Caco-2 (cell line): ENCODE measurements around the gene MRGPRE. TPM values are rescaled to one million over a fixed set of nuclear protein-coding genes. Genes with fewer than 3 reads are reported as not detected.

Source experiments
- BruUV-seq: library from RNA; stranded (reverse); fragments of 400-500 nt; replicated peaks from 2 replicates; lab custom pipeline; 2021; lab: Mats Ljungman, UMichigan
- CTCF ChIA-PET: fragments of 300-600 bp; sonication (Branson Sonifier 250); formaldehyde crosslinking; loops from one replicate; lab custom pipeline; 2022; ENCODE audit warnings: antibody characterized with exemption; lab: Charles Lee
- POLR2A ChIA-PET: fragments of 300-600 bp; sonication (Branson Sonifier 250); formaldehyde crosslinking; loops from one replicate; lab custom pipeline; 2022; ENCODE audit warnings: antibody characterized with exemption; lab: Charles Lee
- DNase-seq, 2 experiments: peaks; one replicate each; pipeline versions ENCODE4 v3.0.0 to v3.0.0-alpha.2; 2020 to 2022
- H3K27me3 ChIP-seq: replicated peaks from 2 replicates; pipeline ENCODE4 v1.6.0; 2011; ENCODE audit warnings: low read length; ENCODE audit not compliant: control insufficient read depth, insufficient read depth
- H3K36me3 ChIP-seq: 2 replicates; pipeline ENCODE4 v1.5.1; 2011; ENCODE audit warnings: low read length; ENCODE audit not compliant: control insufficient read depth, insufficient read depth
- H3K4me1 ChIP-seq: fragments of 250-450 bp; sonication (Bioruptor Pico); 2 replicates; pipeline ENCODE4 v1.5.1; 2020; ENCODE audit warnings: mild to moderate bottlenecking
- H3K4me3 ChIP-seq: 2 replicates; pipeline ENCODE4 v1.5.1; 2011; ENCODE audit warnings: low read depth, mild to moderate bottlenecking, control low read depth, low read length
- H3K9me3 ChIP-seq: fragments of 250-450 bp; sonication (Bioruptor Pico); 2 replicates; pipeline ENCODE4 v1.5.1; 2020; ENCODE audit warnings: mild to moderate bottlenecking, moderate library complexity
- H3K27ac Mint-ChIP-seq: one replicate; pipeline ENCODE4 v1.8.0; 2022; ENCODE audit warnings: mixed read lengths; ENCODE audit not compliant: unreplicated experiment
- H3K27me3 Mint-ChIP-seq: one replicate; pipeline ENCODE4 v1.8.0; 2022; ENCODE audit warnings: mixed read lengths; ENCODE audit not compliant: insufficient read depth, unreplicated experiment
- H3K36me3 Mint-ChIP-seq: one replicate; pipeline ENCODE4 v1.8.0; 2022; ENCODE audit warnings: mild to moderate bottlenecking, mixed read lengths; ENCODE audit not compliant: insufficient read depth, unreplicated experiment
- H3K4me1 Mint-ChIP-seq: one replicate; pipeline ENCODE4 v1.8.0; 2022; ENCODE audit warnings: low read depth, mixed read lengths; ENCODE audit not compliant: unreplicated experiment
- H3K4me3 Mint-ChIP-seq: one replicate; pipeline ENCODE4 v1.8.0; 2022; ENCODE audit warnings: mild to moderate bottlenecking, moderate library complexity, mixed read lengths; ENCODE audit not compliant: unreplicated experiment
- H3K9me3 Mint-ChIP-seq: one replicate; pipeline ENCODE4 v1.8.0; 2022; ENCODE audit warnings: mixed read lengths; ENCODE audit not compliant: unreplicated experiment
- intact Hi-C: fragments of 100-400 bp; cut with micrococcal nuclease; formaldehyde crosslinking; loops from one replicate; pipeline ENCODE4 v1.10.0; 2022; ENCODE audit not compliant: unreplicated experiment
- total RNA-seq: library from RNA; stranded (reverse); gene quantifications from 2 replicates; pipeline ENCODE4 v1.2.3, GENCODE V29; 2022
- TF ChIP-seq, protein P1 (sequence below), 2 experiments: fragments of 200-600 bp in 1 of 2; IDR thresholded peaks; 1 replicate in 1 of 2; 2 replicates in 1 of 2; pipeline versions ENCODE4 v1.5.1 to v1.8.0; 2011 to 2022; ENCODE audit warnings: antibody characterized with exemption in 1 of 2, control low read depth in 1 of 2, inconsistent platforms in 1 of 2, low read depth in 1 of 2, low read length in 1 of 2, mild to moderate bottlenecking in 1 of 2, moderate library complexity in 1 of 2; ENCODE audit not compliant: insufficient read depth in 1 of 2, severe bottlenecking in 1 of 2, unreplicated experiment in 1 of 2

Gene MRGPRE
- total RNA-seq, 1 experiment from 2014 or later = not detected

DNA sequence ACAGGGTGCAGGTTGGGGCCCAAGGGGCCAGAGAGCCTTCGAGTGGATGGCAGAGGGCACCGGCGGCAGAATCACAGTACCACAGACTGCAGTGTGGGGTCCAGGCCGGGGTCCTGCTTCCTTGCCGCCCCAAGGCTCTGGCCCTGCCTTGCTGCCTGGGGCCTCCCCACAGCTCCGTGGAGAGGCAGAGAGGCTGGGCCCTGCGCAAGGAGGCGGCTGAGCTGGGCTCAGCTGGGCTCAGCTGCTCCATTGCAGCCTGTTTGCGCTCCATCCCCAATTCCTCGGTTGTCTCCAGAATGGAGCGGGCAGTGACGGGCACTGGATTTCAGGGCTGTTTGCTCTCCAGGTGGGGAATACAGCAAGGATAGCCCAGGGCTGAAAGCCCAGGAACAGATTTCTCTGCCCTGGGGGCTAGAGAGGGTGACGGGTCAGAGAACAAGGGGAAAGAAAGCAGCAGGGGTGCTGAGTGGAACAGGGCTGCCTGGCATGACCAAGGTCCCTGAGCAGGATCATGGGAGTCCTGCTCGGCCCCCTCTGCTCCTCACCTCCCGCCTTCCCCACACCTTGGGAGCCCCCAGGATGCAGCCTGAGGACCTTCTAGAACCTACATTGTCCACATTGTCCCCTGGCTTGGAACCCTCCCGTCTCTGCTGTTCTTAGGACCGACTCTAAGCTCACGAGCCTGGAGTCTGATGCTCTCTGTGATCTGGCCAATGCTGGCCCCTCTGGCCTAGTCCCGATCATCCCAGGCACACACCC lies 32.5 kb downstream of the MRGPRE start:
- H3K27me3 ChIP-seq = peaks cover 2% of the 10 kb centered on the region

DNA sequence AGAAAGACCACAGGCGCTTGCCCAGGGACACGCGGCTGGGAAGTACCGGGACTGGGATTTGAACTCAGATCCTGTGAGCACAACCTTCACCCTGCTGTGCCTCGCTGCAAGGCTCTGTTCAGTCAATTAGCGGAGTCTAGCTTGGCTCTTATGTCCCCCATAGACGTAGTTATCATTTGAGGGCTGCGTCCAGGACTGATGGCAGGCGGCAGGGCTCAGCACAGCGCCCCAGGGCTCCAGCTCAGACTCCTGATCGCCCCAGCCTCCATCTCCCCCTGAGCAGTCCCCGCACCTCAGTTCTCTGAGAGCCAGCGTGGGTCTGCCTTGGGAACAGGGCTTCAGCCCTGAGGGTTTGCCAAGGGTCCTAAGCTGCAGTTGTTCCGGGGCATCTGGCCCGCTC lies 33.4 kb downstream of the MRGPRE start:
- TF ChIP-seq, protein P1, sequence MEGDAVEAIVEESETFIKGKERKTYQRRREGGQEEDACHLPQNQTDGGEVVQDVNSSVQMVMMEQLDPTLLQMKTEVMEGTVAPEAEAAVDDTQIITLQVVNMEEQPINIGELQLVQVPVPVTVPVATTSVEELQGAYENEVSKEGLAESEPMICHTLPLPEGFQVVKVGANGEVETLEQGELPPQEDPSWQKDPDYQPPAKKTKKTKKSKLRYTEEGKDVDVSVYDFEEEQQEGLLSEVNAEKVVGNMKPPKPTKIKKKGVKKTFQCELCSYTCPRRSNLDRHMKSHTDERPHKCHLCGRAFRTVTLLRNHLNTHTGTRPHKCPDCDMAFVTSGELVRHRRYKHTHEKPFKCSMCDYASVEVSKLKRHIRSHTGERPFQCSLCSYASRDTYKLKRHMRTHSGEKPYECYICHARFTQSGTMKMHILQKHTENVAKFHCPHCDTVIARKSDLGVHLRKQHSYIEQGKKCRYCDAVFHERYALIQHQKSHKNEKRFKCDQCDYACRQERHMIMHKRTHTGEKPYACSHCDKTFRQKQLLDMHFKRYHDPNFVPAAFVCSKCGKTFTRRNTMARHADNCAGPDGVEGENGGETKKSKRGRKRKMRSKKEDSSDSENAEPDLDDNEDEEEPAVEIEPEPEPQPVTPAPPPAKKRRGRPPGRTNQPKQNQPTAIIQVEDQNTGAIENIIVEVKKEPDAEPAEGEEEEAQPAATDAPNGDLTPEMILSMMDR (IDR thresholded peaks at IDR 0.05; ENCODE audit: insufficient read depth in 1 of 2, low read depth in 1 of 2, low read length in 1 of 2, severe bottlenecking in 1 of 2, unreplicated experiment in 1 of 2) = no peak
- Mint-ChIP-seq H3K27ac (no peak overlapping the region), H3K4me1 (no peaks in the 10 kb centered on the region), H3K4me3 (no peak overlapping the region), H3K36me3 (no peaks in the 10 kb centered on the region), H3K27me3 (peaks cover 3% of the 10 kb centered on the region), H3K9me3 (no peaks in the 10 kb centered on the region)
- CTCF ChIA-PET = no interaction called here
- Histone ChIP-seq H3K9me3 (no peaks in the 10 kb centered on the region), H3K4me3 (no peak overlapping the region), H3K36me3 (no peaks in the 10 kb centered on the region), H3K27me3 (peaks cover 2% of the 10 kb centered on the region), H3K4me1 (no peaks in the 10 kb centered on the region)
- DNase-seq = no peak
- no TSS peak for BruUV-seq
- POLR2A ChIA-PET = no interaction called here
- intact Hi-C loops = no loop called here

More for the DNA sequence above, 32.5 kb downstream of the MRGPRE start:
- POLR2A ChIA-PET = no interaction called here
- H3K36me3 ChIP-seq = no peaks in the 10 kb centered on the region
- BruUV-seq = no TSS peak
- peak in 1 of 2 experiments; percentile 36 for DNase-seq
- Mint-ChIP-seq H3K9me3 (no peaks in the 10 kb centered on the region), H3K27me3 (peaks cover 3% of the 10 kb centered on the region), H3K36me3 (no peaks in the 10 kb centered on the region), H3K4me1 (no peaks in the 10 kb centered on the region), H3K27ac (no peak overlapping the region), H3K4me3 (no peak overlapping the region)
- H3K4me3 ChIP-seq = no peak overlapping the region
- no peaks in the 10 kb centered on the region for H3K9me3 ChIP-seq
- intact Hi-C loops = no loop called here
- TF ChIP-seq, protein P1 (IDR thresholded peaks at IDR 0.05; ENCODE audit: insufficient read depth in 1 of 2, low read depth in 1 of 2, low read length in 1 of 2, severe bottlenecking in 1 of 2, unreplicated experiment in 1 of 2) = no peak
- H3K4me1 ChIP-seq = no peaks in the 10 kb centered on the region
- CTCF ChIA-PET = no interaction called here

DNA sequence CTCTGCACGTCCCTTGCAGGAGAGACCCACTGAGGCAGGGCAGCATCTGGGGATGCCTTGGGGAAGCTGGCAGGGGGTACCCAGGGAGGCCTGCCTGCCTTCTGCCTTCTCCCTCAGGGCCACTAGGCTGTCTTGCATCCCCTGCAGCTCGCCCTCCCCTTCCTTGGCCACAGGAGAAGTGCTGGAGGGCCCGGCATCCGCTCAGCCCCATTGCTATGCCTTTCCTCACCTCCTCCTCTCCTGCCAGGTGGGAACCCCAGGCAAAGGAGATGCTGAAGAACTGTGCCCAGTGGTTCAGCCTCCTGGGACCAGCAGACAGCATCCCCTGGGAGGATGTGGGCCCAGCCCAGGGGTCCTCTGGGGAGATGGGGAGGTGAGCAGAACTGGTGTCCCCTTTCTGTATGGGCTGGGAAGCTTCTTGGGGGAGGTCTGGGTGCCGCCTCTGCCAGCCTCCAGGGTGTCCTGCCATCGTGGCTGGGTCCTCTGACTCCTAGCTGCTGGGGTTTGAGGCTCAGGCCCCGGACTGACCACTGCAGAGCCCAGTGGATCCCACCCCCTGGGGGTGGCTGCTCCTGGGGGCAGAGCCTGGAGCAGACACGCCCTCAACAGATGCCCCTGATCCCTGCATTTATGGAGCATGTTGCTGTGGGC lies 34.2 kb downstream of the MRGPRE start:
- peaks cover 2% of the 10 kb centered on the region for H3K27me3 ChIP-seq
- Mint-ChIP-seq H3K36me3 (no peaks in the 10 kb centered on the region), H3K4me3 (no peak overlapping the region), H3K27ac (no peak overlapping the region), H3K27me3 (peaks cover 3% of the 10 kb centered on the region), H3K9me3 (no peaks in the 10 kb centered on the region), H3K4me1 (no peaks in the 10 kb centered on the region)
- H3K9me3 ChIP-seq = no peaks in the 10 kb centered on the region
- BruUV-seq = no TSS peak
- ChIA-PET POLR2A (no interaction called here), CTCF (no interaction called here)
- no peaks in the 10 kb centered on the region for H3K4me1 ChIP-seq
- no peak overlapping the region for H3K4me3 ChIP-seq
- no peak for DNase-seq
- H3K36me3 ChIP-seq = no peaks in the 10 kb centered on the region
- intact Hi-C loops = no loop called here
- TF ChIP-seq, protein P1 (IDR thresholded peaks at IDR 0.05; ENCODE audit: insufficient read depth in 1 of 2, low read depth in 1 of 2, low read length in 1 of 2, severe bottlenecking in 1 of 2, unreplicated experiment in 1 of 2) = no peak
